Keratinocyte (primary cell): ENCODE data around the gene MYMX. TPM values are rescaled to one million over a fixed set of nuclear protein-coding genes. Genes with fewer than 3 reads are reported as not detected.
"Not testable (repeated sequence)": the region's sequence is repeated elsewhere in the genome, so short reads cannot be mapped to it uniquely, and the experiment has no call there.

Experiments
- DNase-seq: peaks from one replicate; pipeline ENCODE4 v3.0.0-alpha.2; 2011; ENCODE audit warnings: low read depth, missing footprints, low spot score
- FAIRE-seq: peaks from 2 replicates; lab custom pipeline; 2011; peaks lifted over from hg19 to GRCh38; lab: Jason Lieb, UNC
- H2AFZ ChIP-seq: 2 replicates; pipeline ENCODE4 v1.6.0; 2012; ENCODE audit warnings: low read length, control low read depth, inconsistent platforms; ENCODE audit not compliant: control insufficient read depth
- H3K27ac ChIP-seq: 2 replicates; pipeline ENCODE4 v1.5.1; 2011; ENCODE audit warnings: low read length; ENCODE audit not compliant: control insufficient read depth, insufficient read depth
- H3K27me3 ChIP-seq: 3 replicates; pipeline ENCODE4 v1.6.0; 2011; ENCODE audit warnings: low read length; ENCODE audit not compliant: control insufficient read depth, insufficient read depth; ENCODE audit errors: extremely low read depth
- H3K36me3 ChIP-seq, 2 experiments: 2 replicates in 1 of 2; 3 replicates in 1 of 2; pipeline ENCODE4 v1.5.1; 2011; ENCODE audit warnings: low read length in 2 of 2, mild to moderate bottlenecking in 1 of 2; ENCODE audit not compliant: control insufficient read depth in 2 of 2, insufficient read depth in 2 of 2; ENCODE audit errors: extremely low read depth in 1 of 2
- H3K4me1 ChIP-seq: 3 replicates; pipeline ENCODE4 v1.5.1; 2011; ENCODE audit warnings: low read length; ENCODE audit not compliant: control insufficient read depth, insufficient read depth; ENCODE audit errors: extremely low read depth
- H3K4me2 ChIP-seq: 3 replicates; pipeline ENCODE4 v1.6.0; 2011; ENCODE audit warnings: low read depth, low read length; ENCODE audit not compliant: control insufficient read depth, insufficient read depth; ENCODE audit errors: extremely low read depth
- H3K4me3 ChIP-seq, 3 experiments: fragments of 200-600 bp in 1 of 3; sonication (generic) in 1 of 3; 2 replicates in 2 of 3; 3 replicates in 1 of 3; pipeline ENCODE4 v1.5.1; 2011 to 2016; ENCODE audit warnings: low read length in 3 of 3, mild to moderate bottlenecking in 3 of 3, control low read depth in 2 of 3, inconsistent platforms in 1 of 3, low read depth in 1 of 3, mixed read lengths in 1 of 3, mixed run types in 1 of 3, moderate library complexity in 1 of 3; ENCODE audit not compliant: control insufficient read depth in 2 of 3, insufficient read depth in 2 of 3; ENCODE audit errors: extremely low read depth in 1 of 3
- H3K79me2 ChIP-seq: 2 replicates; pipeline ENCODE4 v1.6.0; 2012; ENCODE audit warnings: low read length; ENCODE audit not compliant: control insufficient read depth, insufficient read depth
- H3K9ac ChIP-seq: 3 replicates; pipeline ENCODE4 v1.6.0; 2011; ENCODE audit warnings: low read length; ENCODE audit not compliant: control insufficient read depth, insufficient read depth; ENCODE audit errors: extremely low read depth
- H3K9me1 ChIP-seq: 3 replicates; pipeline ENCODE4 v1.6.0; 2011; ENCODE audit warnings: low read length; ENCODE audit not compliant: control insufficient read depth, insufficient read depth; ENCODE audit errors: extremely low read depth
- H3K9me3 ChIP-seq: 2 replicates; pipeline ENCODE4 v1.5.1; 2012; ENCODE audit warnings: low read depth, low read length; ENCODE audit not compliant: control insufficient read depth
- H4K20me1 ChIP-seq: 3 replicates; pipeline ENCODE4 v1.6.0; 2011; ENCODE audit warnings: low read length; ENCODE audit not compliant: control insufficient read depth, insufficient read depth; ENCODE audit errors: extremely low read depth
- EZH2 ChIP-seq: IDR thresholded peaks from one replicate; pipeline ENCODE4 v1.6.1; 2012; ENCODE audit warnings: inconsistent platforms, mild to moderate bottlenecking, low read length, moderate library complexity
- dilution Hi-C: fragments of 300-500 bp; cut with MboI; formaldehyde crosslinking; loops from one replicate; pipeline ENCODE4 v1.7.0; 2020; ENCODE audit warnings: low sequenced_read_pairs; ENCODE audit not compliant: extremely low pct_ligation_motif_present
- polyA plus RNA-seq, 5 experiments: library from polyadenylated mRNA; depleted of rRNA in 3 of 5; stranded (reverse) in 3 of 5; stranded (forward) in 1 of 5; unstranded in 1 of 5; fragments of >200 nt; gene quantifications; 1 replicate in 1 of 5; 2 replicates in 3 of 5; 3 replicates in 1 of 5; pipeline versions ENCODE4 v1.2.1 to v1.2.3, GENCODE V29; 2011 to 2012; ENCODE audit warnings: missing spikeins in 2 of 5, low read depth in 1 of 5, low replicate concordance in 1 of 5
- TF ChIP-seq, protein P1 (sequence below), 3 experiments: IDR thresholded peaks in 1 of 3; conservative IDR thresholded peaks in 1 of 3; optimal IDR thresholded peaks in 1 of 3; 2 replicates in 2 of 3; 3 replicates in 1 of 3; pipeline versions ENCODE3 to v1.5.1; 2011; ENCODE audit warnings: low read length in 3 of 3, mild to moderate bottlenecking in 3 of 3, moderate library complexity in 2 of 3, control low read depth in 1 of 3, inconsistent platforms in 1 of 3; ENCODE audit not compliant: insufficient read depth in 2 of 3; ENCODE audit errors: extremely low read depth in 1 of 3

MYMX gene
- polyA plus RNA-seq, 1 donor (not counting 4 experiments of a cell fraction or from before 2014, with no cell fraction given) = 0.09 TPM

DNA sequence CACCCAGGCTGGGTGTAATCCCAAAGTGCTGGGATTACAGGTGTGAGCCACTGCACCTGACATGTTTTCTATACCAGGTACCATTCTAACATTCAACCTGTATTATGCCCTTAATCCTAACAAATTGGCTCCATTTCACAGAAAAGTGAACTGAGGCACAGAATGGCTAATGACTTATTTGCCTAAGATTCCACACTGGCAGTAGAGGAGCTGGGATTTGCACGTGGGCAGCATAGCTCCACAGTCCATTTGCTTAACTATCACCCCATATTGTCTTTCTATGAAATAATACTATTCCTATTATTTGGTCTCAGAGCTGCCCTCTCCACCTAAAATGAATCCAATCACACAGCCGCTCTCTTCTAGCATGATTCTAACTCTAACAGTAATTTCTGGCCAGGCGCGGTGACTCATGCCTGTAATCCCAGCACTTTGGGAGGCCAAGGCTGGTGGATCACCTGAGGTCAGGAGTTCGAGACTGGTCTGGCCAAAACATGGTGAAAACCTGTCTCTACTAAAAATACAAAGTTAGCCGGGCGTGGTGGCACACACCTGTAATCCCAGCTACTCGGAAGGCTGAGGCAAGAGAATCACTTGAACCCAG is 23.3 kb upstream of the MYMX start:
- TF ChIP-seq EZH2 = no peak
- TF ChIP-seq, protein P1, sequence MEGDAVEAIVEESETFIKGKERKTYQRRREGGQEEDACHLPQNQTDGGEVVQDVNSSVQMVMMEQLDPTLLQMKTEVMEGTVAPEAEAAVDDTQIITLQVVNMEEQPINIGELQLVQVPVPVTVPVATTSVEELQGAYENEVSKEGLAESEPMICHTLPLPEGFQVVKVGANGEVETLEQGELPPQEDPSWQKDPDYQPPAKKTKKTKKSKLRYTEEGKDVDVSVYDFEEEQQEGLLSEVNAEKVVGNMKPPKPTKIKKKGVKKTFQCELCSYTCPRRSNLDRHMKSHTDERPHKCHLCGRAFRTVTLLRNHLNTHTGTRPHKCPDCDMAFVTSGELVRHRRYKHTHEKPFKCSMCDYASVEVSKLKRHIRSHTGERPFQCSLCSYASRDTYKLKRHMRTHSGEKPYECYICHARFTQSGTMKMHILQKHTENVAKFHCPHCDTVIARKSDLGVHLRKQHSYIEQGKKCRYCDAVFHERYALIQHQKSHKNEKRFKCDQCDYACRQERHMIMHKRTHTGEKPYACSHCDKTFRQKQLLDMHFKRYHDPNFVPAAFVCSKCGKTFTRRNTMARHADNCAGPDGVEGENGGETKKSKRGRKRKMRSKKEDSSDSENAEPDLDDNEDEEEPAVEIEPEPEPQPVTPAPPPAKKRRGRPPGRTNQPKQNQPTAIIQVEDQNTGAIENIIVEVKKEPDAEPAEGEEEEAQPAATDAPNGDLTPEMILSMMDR (optimal IDR thresholded peaks at IDR 0.05 in 1 of 3, IDR thresholded peaks at IDR 0.05 in 1 of 3, conservative IDR thresholded peaks at IDR 0.05 in 1 of 3; ENCODE audit: extremely low read depth in 1 of 3, insufficient read depth in 2 of 3, low read length in 3 of 3) = no peak
- DNase-seq = no peak
- no peaks in the 10 kb centered on the region for H3K36me3 ChIP-seq
- no peaks in the 10 kb centered on the region for H4K20me1 ChIP-seq
- H2AFZ ChIP-seq = no peak overlapping the region
- no peaks in the 10 kb centered on the region for H3K9me1 ChIP-seq
- H3K9ac ChIP-seq = no peak overlapping the region
- H3K4me2 ChIP-seq = no peak overlapping the region
- no peak overlapping the region for H3K27ac ChIP-seq
- H3K9me3 ChIP-seq = no peaks in the 10 kb centered on the region
- dilution Hi-C loops = no loop called here
- H3K4me1 ChIP-seq = no peaks in the 10 kb centered on the region
- H3K79me2 ChIP-seq = no peaks in the 10 kb centered on the region
- H3K27me3 ChIP-seq = no peaks in the 10 kb centered on the region
- FAIRE-seq = no peak
- no peak overlapping the region for H3K4me3 ChIP-seq

DNA sequence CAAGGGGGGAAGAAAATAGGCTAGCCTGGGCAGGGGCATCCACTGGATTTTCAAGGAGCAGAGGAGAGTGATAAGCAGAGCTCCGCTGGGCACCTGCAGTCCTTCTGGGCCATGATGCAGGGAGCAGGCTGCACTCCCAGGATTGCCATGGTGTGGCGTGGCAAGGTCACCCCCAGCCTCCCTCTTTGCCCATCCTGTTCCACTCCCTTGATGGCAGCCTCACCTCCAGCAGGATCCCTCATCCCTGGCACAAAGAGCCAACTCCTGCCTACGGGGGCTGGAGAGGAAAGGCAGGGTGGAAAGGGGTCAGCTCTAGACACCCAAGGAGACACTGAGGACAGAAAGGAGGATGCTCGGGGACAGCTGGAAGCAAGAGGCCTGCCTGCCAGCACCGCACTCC is 22.4 kb upstream of the MYMX start:
- no peaks in the 10 kb centered on the region for H3K9me1 ChIP-seq
- DNase-seq (no peak), FAIRE-seq (no peak)
- H3K79me2 ChIP-seq = no peaks in the 10 kb centered on the region
- no peak overlapping the region for H3K9ac ChIP-seq
- H3K9me3 ChIP-seq = no peaks in the 10 kb centered on the region
- no peak overlapping the region for H3K4me2 ChIP-seq
- TF ChIP-seq EZH2 = no peak
- TF ChIP-seq, protein P1 (optimal IDR thresholded peaks at IDR 0.05 in 1 of 3, IDR thresholded peaks at IDR 0.05 in 1 of 3, conservative IDR thresholded peaks at IDR 0.05 in 1 of 3; ENCODE audit: extremely low read depth in 1 of 3, insufficient read depth in 2 of 3, low read length in 3 of 3) = no peak
- no peak overlapping the region for H3K27ac ChIP-seq
- no peak overlapping the region for H3K4me3 ChIP-seq
- dilution Hi-C loops = no loop called here
- no peaks in the 10 kb centered on the region for H3K27me3 ChIP-seq
- H4K20me1 ChIP-seq = no peaks in the 10 kb centered on the region
- H3K36me3 ChIP-seq = no peaks in the 10 kb centered on the region
- H3K4me1 ChIP-seq = no peaks in the 10 kb centered on the region
- H2AFZ ChIP-seq = no peak overlapping the region

DNA sequence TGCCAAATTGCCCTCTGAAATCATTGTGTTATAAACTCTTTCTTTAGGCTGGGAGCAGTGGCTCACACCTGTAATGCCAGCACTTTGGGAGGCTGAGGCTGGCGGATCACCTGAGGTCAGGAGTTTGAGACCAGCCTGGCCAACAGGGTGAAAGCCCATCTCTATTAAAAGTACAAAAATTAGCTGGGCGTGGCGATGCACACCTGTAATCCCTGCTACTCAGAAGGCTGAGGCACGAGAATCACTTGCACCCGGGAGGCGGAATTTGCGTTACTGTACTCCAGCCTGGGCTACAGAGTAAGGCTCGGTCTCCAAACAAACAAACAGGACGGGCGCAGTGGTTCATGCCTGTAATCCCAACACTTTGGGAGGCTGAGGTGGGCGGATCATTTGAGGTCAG is 20.4 kb upstream of the MYMX start:
- H3K27me3 ChIP-seq, H3K9me3 ChIP-seq, H3K4me2 ChIP-seq, H3K79me2 ChIP-seq, H2AFZ ChIP-seq, FAIRE-seq, H3K9ac ChIP-seq, H3K9me1 ChIP-seq, H3K27ac ChIP-seq, H3K4me3 ChIP-seq, dilution Hi-C loops, H4K20me1 ChIP-seq, H3K36me3 ChIP-seq, DNase-seq: not testable (repeated sequence)
- peaks cover 10% of the 10 kb centered on the region for H3K4me1 ChIP-seq
